HAP-1 (cell line): ENCODE measurements around the gene DGLUCY.
"Not testable (repeated sequence)": the region's sequence is repeated elsewhere in the genome, so short reads cannot be mapped to it uniquely, and the experiment has no call there.

Source experiments
- DNase-seq, 2 experiments: peaks; one replicate each; pipeline ENCODE4 v3.0.0-alpha.2; 2016 to 2020; ENCODE audit warnings: low spot score in 2 of 2
- H3K27me3 ChIP-seq: fragments of 250-450 bp; sonication (Bioruptor Pico); 2 replicates; pipeline ENCODE4 v1.5.1; 2020; ENCODE audit warnings: low read depth, mild to moderate bottlenecking, moderate library complexity
- H3K36me3 ChIP-seq: fragments of 250-450 bp; sonication (Bioruptor Pico); replicated peaks from 2 replicates; pipeline ENCODE4 v1.5.1; 2020; ENCODE audit warnings: mild to moderate bottlenecking
- H3K4me1 ChIP-seq: fragments of 250-450 bp; sonication (Bioruptor Pico); 2 replicates; pipeline ENCODE4 v1.5.1; 2020; ENCODE audit warnings: mild to moderate bottlenecking
- H3K4me3 ChIP-seq: fragments of 250-450 bp; sonication (Bioruptor Pico); 2 replicates; pipeline ENCODE4 v1.5.1; 2020; ENCODE audit warnings: mild to moderate bottlenecking, moderate library complexity
- H3K9me3 ChIP-seq: fragments of 250-450 bp; sonication (Bioruptor Pico); 2 replicates; pipeline ENCODE4 v1.5.1; 2020; ENCODE audit warnings: mild to moderate bottlenecking, moderate library complexity
- in situ Hi-C: fragments of 300-500 bp; cut with MboI; formaldehyde crosslinking; loops from 3 replicates; pipeline ENCODE4 v1.14.3; 2020; ENCODE audit warnings: low sequenced_read_pairs, inconsistent platforms, mixed read lengths

DGLUCY gene

GRCh38 chr14:91254461-91254860, 140.6 kb downstream of the DGLUCY start:
- Histone ChIP-seq H3K27me3 (no peaks in the 10 kb centered on the region), H3K4me3 (no peak overlapping the region), H3K9me3 (no peaks in the 10 kb centered on the region), H3K4me1 (peaks cover 8% of the 10 kb centered on the region), H3K36me3 (no peaks in the 10 kb centered on the region)
- in situ Hi-C loops: no loop called here
- no peak for DNase-seq

- H3K4me1 ChIP-seq: peaks cover 8% of the 10 kb centered on the region
- in situ Hi-C loops: no loop called here
- no peaks in the 10 kb centered on the region for H3K27me3 ChIP-seq
- H3K9me3 ChIP-seq: no peaks in the 10 kb centered on the region
- H3K4me3 ChIP-seq: no peak overlapping the region
- DNase-seq: no peak
- no peaks in the 10 kb centered on the region for H3K36me3 ChIP-seq
These were observed 141.3 kb downstream of the DGLUCY start for GRCh38 chr14:91255026-91255695.

DNA sequence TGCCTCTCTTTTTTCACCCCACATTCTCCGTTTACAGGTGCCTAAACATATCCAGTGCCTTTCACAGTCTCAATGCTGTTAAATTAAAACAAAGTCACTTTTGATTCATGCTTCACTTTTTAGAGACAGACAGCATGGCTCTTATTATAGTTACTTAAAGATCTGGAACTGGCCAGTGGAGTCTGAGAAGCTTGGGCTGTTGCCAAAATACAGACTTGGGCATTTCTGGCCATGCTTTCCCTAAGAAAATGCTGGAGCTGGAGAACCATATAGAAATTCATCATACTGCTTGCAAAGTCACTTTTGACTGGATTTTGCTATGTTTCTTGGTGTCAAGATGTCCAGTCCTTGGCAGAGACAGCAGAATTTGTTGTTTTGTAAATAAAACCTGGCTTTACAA, 142.8 kb downstream of the DGLUCY start:
- Histone ChIP-seq H3K4me1 (peaks cover 8% of the 10 kb centered on the region), H3K4me3 (no peak overlapping the region), H3K27me3 (no peaks in the 10 kb centered on the region), H3K36me3 (no peaks in the 10 kb centered on the region), H3K9me3 (no peaks in the 10 kb centered on the region)
- no peak for DNase-seq
- in situ Hi-C loops: no loop called here

DNA sequence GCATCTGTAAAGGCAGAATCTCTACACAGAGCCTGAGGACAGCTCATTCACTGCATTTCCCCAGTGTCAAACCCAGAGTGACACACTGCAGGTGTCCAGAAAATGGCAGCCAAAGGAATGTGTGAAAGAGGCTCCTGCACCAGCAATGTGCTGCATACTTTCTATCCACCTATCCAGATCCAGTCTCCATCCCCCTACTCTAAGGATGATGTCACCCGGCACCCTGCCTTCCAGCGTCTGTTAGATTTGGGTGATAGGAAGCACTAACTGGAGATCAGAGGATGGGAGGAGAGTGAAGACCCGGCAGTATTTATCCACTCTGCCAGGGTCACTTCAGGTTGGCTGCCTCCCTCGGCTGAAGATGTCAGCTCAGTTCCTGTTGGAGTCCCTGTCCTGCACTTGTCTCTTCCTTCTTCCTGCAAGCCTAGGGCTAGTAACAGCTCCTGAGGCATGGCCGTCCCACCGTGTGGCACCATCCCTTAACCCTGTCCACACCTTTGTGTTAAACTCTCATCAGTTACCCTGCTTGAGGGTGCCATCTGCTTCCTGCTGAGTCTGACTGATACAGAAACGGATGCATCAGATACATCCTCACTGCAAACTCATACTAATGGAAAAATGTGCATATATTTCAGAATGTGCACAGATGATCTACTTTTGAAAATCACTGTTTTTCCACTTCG, 143.6 kb downstream of the DGLUCY start:
- DNase-seq: no peak
- Histone ChIP-seq H3K4me3 (no peak overlapping the region), H3K36me3 (no peaks in the 10 kb centered on the region), H3K27me3 (no peaks in the 10 kb centered on the region), H3K9me3 (no peaks in the 10 kb centered on the region), H3K4me1 (peaks cover 8% of the 10 kb centered on the region)
- in situ Hi-C loops: no loop called here

- peaks cover 5% of the 10 kb centered on the region for H3K4me1 ChIP-seq
- H3K36me3 ChIP-seq: no peaks in the 10 kb centered on the region
- in situ Hi-C loops: no loop called here
- no peak for DNase-seq
- no peaks in the 10 kb centered on the region for H3K27me3 ChIP-seq
- no peaks in the 10 kb centered on the region for H3K9me3 ChIP-seq
- no peak overlapping the region for H3K4me3 ChIP-seq
These were observed 144.2 kb downstream of the DGLUCY start for GRCh38 chr14:91258011-91258618.

- H3K9me3 ChIP-seq: no peaks in the 10 kb centered on the region
- H3K4me1 ChIP-seq: peaks cover 5% of the 10 kb centered on the region
- no peaks in the 10 kb centered on the region for H3K36me3 ChIP-seq
- H3K4me3 ChIP-seq: no peak overlapping the region
- H3K27me3 ChIP-seq: no peaks in the 10 kb centered on the region
- DNase-seq: no peak
- in situ Hi-C loops: no loop called here
These were observed 145.0 kb downstream of the DGLUCY start for GRCh38 chr14:91258876-91259275.

DNA sequence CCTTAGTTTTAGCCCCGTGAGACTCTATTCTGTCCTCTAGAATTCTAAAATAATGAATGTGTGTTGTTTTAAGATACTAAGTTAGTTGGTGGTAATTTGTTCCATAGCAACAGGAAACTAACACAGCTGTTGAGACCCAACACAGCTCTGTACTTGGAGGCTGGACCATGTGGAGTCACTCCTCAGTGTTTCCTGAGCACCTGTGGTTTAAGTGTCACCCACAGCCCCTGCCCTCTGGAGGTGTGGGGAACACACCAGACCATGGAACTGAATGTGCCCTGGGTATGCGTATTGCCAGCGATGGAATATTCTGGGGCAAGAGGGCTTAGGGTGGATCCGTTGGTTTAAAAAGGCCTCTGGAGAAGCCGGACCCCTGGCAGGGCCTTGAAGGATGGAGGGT, 147.2 kb downstream of the DGLUCY start:
- H3K4me3 ChIP-seq: no peak overlapping the region
- H3K36me3 ChIP-seq: no peaks in the 10 kb centered on the region
- DNase-seq: no peak
- H3K27me3 ChIP-seq: no peaks in the 10 kb centered on the region
- in situ Hi-C loops: no loop called here
- peaks cover 5% of the 10 kb centered on the region; the same call in 1 of the 2 replicates for H3K4me1 ChIP-seq
- no peaks in the 10 kb centered on the region for H3K9me3 ChIP-seq

DNA sequence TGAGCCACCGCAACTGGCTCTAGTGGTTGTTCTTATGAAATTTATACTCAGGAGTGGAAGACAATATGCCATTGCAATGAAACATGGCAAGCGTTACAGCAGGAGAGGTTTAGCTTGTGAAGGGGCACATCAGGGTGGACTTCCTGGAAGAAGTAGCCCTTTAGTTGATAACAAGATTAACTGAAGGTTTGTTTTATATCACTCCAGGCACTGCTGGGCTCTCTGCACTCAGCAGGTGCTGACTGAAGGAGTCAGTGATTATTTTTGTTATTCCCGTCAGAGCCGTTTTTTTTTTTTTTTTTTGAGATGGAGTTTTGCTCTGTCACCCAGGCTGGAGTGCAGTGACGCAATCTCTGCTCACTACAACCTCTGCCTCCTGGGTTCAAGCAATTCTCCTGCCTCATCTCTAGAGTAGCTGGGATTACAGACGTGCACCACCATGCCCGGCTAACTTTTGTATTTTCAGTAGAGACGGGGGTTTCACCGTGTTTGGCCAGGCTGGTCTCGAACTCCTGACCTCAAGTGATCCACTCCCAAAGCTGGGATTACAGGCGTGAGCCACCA, 148.2 kb downstream of the DGLUCY start:
- no peak for DNase-seq
- Histone ChIP-seq H3K4me3 (no peak overlapping the region), H3K4me1 (peaks cover 2% of the 10 kb centered on the region; the same call in 1 of the 2 replicates), H3K27me3 (no peaks in the 10 kb centered on the region), H3K9me3 (no peaks in the 10 kb centered on the region), H3K36me3 (no peaks in the 10 kb centered on the region)
- in situ Hi-C loops: no loop called here

GRCh38 chr14:91263329-91263728, 149.5 kb downstream of the DGLUCY start:
- no peaks in the 10 kb centered on the region for H3K9me3 ChIP-seq
- in situ Hi-C loops: no loop called here

GRCh38 chr14:91264151-91265150, 150.6 kb downstream of the DGLUCY start:
- Histone ChIP-seq H3K27me3 (no peaks in the 10 kb centered on the region), H3K36me3 (no peaks in the 10 kb centered on the region), H3K4me1 (no peaks in the 10 kb centered on the region), H3K9me3 (no peaks in the 10 kb centered on the region), H3K4me3 (no peak overlapping the region)
- DNase-seq: no peak
- in situ Hi-C loops: no loop called here

More at GRCh38 chr14:91263329-91263728, 149.5 kb downstream of the DGLUCY start:
- Histone ChIP-seq H3K4me3 (no peak overlapping the region), H3K4me1 (no peaks in the 10 kb centered on the region), H3K27me3 (no peaks in the 10 kb centered on the region), H3K36me3 (no peaks in the 10 kb centered on the region)
- DNase-seq: no peak

DNA sequence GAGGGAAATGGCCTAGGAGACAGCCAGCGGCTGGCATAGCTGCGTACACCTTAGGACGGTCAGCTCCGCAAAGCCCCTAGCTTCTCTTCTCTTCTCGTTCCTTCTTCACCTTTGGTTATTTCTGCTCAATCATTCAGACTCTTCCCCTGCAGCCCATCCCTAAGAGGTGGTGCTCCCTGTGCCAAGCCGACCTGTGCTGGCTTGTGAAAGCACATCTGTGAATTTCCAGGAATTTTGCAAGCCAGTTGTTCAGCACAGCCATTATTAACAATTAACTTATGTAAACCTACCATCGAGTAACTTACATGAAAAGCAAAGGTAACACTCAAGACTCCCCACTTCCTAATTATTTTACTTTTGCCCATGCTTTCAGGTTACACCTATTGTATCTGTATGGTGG, 151.5 kb downstream of the DGLUCY start:
- Histone ChIP-seq H3K4me1 (no peaks in the 10 kb centered on the region), H3K9me3 (no peaks in the 10 kb centered on the region), H3K27me3 (no peaks in the 10 kb centered on the region), H3K36me3 (no peaks in the 10 kb centered on the region), H3K4me3 (no peak overlapping the region)
- no peak for DNase-seq
- in situ Hi-C loops: no loop called here

GRCh38 chr14:91266276-91266675, 152.4 kb downstream of the DGLUCY start:
- H3K9me3 ChIP-seq, H3K36me3 ChIP-seq, DNase-seq, H3K27me3 ChIP-seq, in situ Hi-C loops, H3K4me3 ChIP-seq, H3K4me1 ChIP-seq: not testable (repeated sequence)

GRCh38 chr14:91267965-91268437, 154.1 kb downstream of the DGLUCY start:
- DNase-seq: no peak
- in situ Hi-C loops: no loop called here
- Histone ChIP-seq H3K4me1 (no peaks in the 10 kb centered on the region), H3K36me3 (0 out of 2 replicates have a peak, but pooled peaks cover 4% of the 10 kb centered on the region), H3K9me3 (no peaks in the 10 kb centered on the region), H3K27me3 (no peaks in the 10 kb centered on the region), H3K4me3 (no peak overlapping the region)
